ENCODE results near the gene ABTB2.

ABTB2 gene

GRCh38 chr11:34255101-34255500, 102.7 kb downstream of the ABTB2 start:
- H3K4me3 ChIP-seq (ENCODE audit: low read length), result no peak overlapping the region
- DNase-seq (ENCODE audit: low read depth), result no peak
- TF ChIP-seq CTCF (conservative IDR thresholded peaks at IDR 0.05; ENCODE audit: low read depth, low read length), result no peak

- DNase-seq (ENCODE audit: low read depth), result no peak
- no peak overlapping the region for H3K4me3 ChIP-seq (ENCODE audit: low read length)
- no peak for TF ChIP-seq CTCF (conservative IDR thresholded peaks at IDR 0.05; ENCODE audit: low read depth, low read length)
Observed at GRCh38 chr11:34254011-34254410, 103.8 kb downstream of the ABTB2 start.

- H3K4me3 ChIP-seq (ENCODE audit: low read length), result no peak overlapping the region
- no peak for DNase-seq (ENCODE audit: low read depth)
- TF ChIP-seq CTCF (conservative IDR thresholded peaks at IDR 0.05; ENCODE audit: low read depth, low read length), result no peak
Observed at GRCh38 chr11:34252651-34253050, 105.2 kb downstream of the ABTB2 start.

GRCh38 chr11:34252015-34252414, 105.8 kb downstream of the ABTB2 start:
- no peak overlapping the region for H3K4me3 ChIP-seq (ENCODE audit: low read length)
- TF ChIP-seq CTCF (conservative IDR thresholded peaks at IDR 0.05; ENCODE audit: low read depth, low read length), result no peak
- no peak for DNase-seq (ENCODE audit: low read depth)

- H3K4me3 ChIP-seq (ENCODE audit: low read length), result no peak overlapping the region
- DNase-seq (ENCODE audit: low read depth), result no peak
- TF ChIP-seq CTCF (conservative IDR thresholded peaks at IDR 0.05; ENCODE audit: low read depth, low read length), result no peak
Observed at GRCh38 chr11:34251589-34251980, 106.2 kb downstream of the ABTB2 start.

GRCh38 chr11:34250732-34251588, 106.8 kb downstream of the ABTB2 start:
- no peak for DNase-seq (ENCODE audit: low read depth)
- peak overlapping the region; percentile 12 for H3K4me3 ChIP-seq (ENCODE audit: low read length)
- TF ChIP-seq CTCF (conservative IDR thresholded peaks at IDR 0.05; ENCODE audit: low read depth, low read length), result no peak

GRCh38 chr11:34250211-34250610, 107.6 kb downstream of the ABTB2 start:
- no peak for TF ChIP-seq CTCF (conservative IDR thresholded peaks at IDR 0.05; ENCODE audit: low read depth, low read length)
- H3K4me3 ChIP-seq (ENCODE audit: low read length), result no peak overlapping the region
- DNase-seq (ENCODE audit: low read depth), result no peak
